Hematopoietic multipotent progenitor cell treated with erythropoietin and hydrocortisone succinate and interleukin-3 and kit ligand, for 17 days (in vitro differentiated cells): ENCODE measurements around the gene MINPP1.
"Not testable (repeated sequence)": the region's sequence is repeated elsewhere in the genome, so short reads cannot be mapped to it uniquely, and the experiment has no call there.

Experiments used
- DNase-seq: peaks from one replicate; pipeline ENCODE4 v3.0.0-alpha.2; 2015; ENCODE audit warnings: low spot score

Gene MINPP1

DNA sequence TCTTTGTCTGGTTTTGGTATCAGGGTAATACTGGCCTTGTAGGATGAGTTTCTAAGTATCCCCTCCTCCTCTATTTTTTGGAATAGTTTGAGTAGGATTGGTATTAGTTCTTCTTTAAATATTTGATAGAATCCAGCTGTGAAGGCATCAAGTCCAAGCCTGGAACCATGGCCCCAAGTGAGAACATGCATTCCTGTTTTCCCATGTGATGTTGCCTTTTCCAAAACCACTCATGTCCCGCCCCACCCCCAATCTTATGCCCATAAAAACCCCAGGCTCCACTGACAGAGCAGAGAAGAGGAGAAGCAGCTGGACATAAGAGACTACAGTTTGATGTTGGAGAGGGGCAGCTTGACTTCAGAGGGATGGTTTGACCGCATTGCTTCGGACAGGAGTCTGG is 71.2 kb downstream of the MINPP1 start:
- DNase-seq = no peak

DNA sequence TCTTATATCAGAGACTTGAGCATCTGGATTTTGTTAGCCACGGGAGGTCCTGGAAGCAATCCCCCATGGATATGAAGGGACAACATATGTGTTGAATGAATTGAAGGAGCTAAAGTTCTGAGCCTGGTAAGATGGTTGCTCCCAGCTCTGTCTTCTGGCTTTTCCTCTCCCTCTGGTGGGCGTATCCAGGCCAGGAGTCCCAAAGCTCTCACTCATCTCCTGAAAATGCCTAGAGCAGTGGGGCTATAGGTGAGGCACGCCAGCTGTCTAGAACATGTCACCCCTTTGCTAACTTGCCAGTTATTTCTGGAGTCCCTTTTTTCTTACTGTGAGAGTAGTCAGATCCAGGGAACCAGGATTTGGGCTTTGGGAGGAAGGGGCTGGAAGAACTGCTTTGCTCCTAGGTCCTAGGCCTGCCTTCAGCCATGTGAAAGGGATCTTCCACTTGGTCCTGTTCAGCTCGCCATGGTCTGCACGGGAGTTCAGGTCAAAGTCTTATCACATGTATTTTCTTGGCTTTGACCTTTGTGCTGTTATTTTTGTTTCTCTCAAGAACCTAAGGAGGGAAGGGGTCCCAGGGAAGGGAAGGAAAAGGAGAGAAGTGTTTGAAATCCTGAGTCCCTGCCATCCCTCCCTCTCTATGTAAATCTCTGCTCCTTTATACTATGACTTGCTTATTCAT is 73.6 kb downstream of the MINPP1 start:
- DNase-seq = no peak

DNA sequence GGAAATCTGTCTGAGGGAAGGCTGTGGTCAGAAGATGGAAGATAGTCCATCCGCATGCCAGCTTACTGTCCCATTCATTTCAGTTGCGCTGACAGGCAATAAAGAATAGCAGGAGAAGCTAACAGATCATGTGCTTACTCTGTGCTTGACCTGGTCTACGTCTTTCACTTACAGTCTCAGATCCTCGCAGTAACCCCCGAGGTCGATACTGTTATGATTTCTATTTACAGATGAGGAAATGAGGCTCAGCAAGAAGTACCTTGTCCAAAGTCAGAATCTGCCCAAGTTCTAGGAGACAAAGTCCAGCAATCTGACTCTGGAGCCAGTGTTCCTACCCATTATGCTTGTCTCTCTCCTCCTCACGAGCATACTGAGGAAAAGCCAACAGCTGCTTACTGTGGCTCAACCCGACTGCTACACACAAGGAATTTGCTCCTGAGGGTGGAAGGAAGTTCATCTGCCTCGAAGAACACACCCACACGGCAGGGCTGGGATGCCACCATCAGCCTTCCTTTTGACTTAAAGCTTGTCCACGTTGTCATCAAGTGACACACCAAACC is 74.2 kb downstream of the MINPP1 start:
- DNase-seq = no peak

DNA sequence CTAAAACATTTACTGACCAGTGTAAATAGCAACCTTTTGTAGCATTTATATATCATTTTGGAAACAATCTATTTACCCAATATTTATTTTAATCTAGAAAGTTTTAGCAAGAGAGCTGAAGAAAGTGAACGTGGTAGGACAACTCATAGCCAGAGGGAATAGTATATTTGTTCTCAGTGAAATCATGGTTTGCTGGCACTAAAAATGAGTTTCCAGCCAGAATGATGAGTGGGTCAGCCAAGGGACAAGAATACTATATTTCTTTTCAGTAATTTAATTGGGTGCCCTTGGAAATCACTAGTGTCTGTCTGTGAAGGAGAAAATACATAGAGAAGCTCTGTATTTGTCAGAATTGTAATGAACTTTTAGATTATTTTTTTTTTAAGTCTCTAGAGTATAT is 74.9 kb downstream of the MINPP1 start:
- DNase-seq = no peak

DNA sequence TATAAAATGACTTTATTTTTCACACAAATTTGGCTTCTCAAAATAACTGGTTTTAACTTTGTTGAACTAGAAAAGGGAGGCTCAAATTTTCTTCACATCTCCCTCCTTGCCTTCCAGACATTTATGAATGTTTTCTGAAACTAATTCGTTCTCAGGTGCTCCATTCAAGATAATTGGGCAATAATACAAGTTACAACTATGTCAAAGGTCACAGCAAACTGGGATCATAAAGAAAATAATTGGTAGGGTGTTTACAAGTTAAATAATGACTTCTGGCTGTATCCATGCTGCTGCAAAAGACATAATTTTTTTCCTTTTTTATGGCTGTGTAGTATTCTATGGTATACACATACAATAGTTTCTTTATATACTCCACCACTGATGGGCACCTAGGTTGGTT is 75.3 kb downstream of the MINPP1 start:
- no peak for DNase-seq

DNA sequence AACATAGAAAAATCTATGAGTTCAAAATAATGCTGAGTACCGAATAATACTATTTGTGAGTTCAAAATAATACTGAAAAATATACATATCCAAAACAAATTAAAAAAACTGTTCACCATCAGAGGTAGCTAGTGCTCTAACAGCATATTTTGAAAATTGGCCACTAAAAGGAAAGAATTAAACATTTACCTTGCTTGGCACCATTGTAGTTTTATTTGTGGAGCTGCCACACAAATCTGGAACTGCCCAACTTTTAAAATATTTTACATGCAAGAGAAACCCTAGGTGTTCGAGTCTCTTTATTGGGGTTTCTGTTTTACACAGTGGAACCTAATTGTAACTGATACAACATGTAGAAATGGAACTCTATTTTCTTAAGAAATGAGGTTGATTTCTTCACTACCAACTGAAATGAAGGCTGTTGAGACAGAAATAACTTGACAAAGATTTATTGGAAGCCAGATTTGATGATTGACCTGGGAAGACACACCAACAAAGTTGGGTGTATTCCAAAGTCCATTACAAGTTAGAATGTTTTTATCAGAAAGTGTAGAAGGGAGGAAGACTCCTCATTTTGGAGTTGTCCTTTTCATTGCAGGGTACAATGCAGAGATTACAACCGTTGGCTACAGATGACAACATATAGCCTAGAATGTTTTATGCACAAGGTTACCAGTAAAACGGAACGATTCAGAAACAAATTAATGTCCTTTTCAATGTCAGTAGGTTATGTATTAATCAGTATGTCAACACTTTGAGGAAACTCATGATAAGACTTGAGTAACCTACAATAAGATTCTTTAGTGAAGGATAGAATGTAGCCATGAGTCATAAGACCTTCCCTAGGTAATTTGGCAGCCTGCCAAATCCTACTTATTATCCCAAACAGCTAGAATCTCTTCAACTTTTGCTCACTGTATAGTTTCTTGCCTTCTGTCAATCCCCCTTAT is 81.1 kb downstream of the MINPP1 start:
- DNase-seq = peak; percentile 13

DNA sequence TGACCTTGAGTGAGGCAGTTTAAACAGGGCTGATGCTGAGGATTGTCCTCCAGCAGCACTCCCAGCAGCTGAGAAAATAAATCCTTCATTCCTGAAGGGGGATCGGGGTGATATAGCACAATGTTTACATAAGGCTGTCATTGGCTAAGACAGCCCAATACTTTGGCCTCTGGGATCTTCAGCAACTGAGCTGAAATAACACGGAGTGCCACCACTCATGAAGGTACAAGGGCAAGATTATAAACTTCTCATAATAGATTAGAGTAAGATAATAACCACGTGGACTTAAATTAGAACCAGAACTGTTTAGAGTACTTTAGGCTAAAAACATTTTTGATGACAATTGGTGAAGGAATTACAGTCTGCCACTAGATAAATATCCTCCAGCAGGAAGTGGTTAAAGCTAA is 85.0 kb downstream of the MINPP1 start:
- DNase-seq = no peak

DNA sequence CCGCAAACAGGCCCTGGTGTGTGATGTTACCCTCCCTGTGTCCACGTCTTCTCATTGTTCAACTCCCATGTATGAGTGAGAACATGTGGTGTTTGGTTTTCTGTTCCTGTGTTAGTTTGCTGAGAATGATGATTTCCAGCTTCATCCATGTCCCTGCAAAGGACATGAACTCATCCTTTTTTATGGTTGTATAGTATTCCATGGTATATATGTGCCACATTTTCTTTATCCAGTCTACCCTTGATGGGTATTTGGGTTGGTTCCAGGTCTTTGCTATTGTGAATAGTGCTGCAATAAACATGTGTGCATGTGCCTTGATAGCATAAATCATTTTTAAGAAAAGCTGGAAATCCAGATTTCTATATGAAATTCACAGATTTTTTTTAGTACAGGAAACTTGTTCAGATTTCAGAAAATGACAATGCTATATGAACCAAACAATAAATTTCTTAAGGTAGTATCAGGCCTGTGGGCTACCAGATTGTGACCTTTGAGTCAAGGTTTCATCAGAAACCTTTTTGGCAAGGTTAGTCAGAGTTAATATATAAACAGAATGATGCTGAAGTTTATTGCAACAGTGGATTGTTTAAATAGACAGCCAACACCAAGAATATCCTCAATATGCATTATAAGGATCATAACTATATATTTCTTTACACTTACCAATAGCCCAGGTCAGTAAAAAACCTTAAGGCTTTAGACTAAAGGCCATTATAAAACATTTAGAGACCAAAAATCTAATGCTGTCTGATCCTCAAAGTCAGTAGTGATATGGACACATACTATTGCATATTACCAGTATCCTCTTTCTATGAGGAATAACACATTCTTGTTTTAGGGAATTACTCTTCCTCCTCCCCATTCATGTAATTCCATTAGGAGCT is 86.3 kb downstream of the MINPP1 start:
- no peak for DNase-seq

DNA sequence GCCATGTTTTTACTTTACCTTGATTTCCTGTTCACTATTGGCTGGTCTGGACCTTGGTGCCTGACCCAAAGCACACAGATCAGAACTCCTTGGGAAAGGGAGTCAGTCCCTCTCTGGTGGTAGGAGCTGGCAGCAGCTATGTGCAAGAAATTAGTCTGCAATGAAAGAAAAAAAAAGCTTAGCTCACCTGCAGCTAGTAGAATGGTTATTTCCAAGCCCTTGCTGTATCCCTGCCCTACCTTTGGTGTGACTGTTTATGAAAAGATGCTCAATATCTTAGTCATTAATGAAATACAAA is 86.8 kb downstream of the MINPP1 start:
- DNase-seq = no peak

DNA sequence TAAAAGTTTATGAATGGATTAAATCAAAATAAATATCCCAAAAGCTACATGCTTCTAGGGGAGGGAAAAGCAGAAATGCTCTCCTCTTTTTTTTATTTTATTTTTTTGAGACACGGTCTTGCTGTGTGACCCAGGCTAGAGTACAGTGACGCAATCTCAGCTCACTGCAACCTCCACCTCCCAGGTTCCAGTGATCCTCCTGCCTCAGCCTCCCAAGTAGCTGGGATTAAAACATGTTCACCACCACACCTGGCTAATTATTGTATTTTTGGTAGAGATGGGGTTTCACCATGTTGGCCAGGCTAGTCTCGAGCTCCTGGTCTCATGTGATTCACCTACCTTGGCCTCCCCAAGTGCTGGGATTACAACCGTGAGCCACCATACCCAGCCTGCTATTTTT is 88.2 kb downstream of the MINPP1 start:
- DNase-seq = not testable (repeated sequence)

DNA sequence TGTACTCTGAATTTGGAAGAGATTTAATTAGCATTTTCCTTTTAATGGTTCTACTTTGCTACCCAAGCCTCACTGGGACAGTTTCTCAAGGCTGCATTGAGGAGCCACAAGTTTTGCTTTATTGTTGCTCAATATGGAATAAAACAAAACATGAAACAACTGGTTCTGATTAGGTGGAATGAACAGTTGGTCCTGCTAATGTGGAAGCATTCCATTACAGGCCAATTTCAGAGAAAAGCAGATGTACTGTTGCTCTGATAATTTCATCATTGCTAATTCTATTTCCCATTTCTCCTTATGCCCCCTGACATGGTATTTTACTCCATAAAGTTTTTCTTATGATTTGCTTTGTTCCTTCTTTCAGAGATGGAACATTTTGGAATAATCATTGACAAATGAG is 89.0 kb downstream of the MINPP1 start:
- DNase-seq = no peak

DNA sequence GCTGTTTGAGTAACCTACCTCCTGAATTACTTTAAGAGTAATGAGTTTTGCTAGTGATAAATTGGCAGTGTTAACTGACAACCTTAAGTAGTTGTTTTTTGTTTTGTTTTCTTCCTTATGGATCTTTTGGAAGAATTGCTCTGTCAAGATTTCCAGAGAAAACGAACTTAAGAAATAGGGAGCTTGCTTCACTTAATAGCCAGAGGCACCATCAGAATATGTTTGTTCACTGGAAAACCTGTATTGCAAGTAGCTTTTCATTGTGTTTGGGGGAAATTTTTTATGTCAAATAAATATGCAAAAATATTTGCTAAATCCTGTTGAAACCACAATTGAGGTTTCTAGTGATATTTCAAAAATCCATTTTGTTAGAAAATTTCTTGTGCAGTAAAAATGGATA is 89.5 kb downstream of the MINPP1 start:
- no peak for DNase-seq

DNA sequence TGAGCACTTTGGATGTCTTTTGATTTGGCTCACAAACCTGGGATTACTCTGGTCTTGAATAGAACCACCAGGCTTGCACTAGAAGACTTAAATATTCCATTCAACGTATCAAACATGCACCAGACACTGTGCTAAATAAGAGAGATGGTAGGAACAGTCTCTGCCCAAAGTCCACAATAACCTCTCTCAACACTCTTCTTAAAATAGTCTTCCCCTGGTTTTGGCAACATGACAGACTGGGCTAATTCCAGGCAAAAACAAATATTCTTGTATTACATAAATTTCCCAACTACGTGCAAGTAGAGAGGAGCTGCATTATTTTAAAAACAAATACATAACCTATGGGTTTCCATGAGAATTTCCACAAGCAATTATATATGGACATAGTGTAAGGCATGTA is 90.2 kb downstream of the MINPP1 start:
- DNase-seq = no peak

DNA sequence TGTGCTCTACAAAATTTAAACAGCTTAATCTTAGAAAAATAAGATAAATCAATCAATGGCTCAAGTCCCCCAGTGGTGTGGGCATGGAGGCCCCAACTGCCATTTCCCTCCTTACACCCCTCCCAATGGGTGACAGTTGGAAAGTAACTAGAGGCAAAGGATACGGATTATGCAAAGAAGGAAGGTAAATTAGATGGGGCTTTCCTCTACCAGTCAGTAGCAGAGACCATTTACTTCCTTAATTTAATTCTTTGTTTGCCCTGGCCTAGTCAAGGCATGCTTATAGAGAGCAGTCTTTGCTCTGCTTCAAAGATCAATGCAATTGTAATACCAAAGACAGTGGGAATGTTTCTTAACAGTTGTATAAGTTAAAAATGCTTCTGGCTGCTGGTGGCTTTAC is 91.7 kb downstream of the MINPP1 start:
- no peak for DNase-seq

DNA sequence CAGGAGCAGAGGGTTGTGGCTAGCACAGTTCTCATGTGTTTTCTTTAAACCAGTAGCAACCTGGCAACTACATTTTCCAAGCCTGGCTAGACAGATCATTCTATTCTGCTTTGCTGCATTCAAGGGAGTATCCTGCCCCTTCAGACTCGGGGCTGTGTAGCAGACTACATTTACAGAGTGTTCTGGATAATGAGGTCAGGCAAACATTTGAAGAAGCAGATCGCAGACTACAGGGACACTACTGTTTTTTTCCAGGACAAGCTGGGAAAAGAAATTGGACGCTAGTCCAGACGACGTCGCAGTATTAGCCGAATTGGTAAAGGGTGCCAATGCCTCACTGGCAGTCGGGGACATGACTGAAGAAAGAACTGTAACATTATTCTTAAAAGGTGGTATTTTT is 94.0 kb downstream of the MINPP1 start:
- DNase-seq = no peak

DNA sequence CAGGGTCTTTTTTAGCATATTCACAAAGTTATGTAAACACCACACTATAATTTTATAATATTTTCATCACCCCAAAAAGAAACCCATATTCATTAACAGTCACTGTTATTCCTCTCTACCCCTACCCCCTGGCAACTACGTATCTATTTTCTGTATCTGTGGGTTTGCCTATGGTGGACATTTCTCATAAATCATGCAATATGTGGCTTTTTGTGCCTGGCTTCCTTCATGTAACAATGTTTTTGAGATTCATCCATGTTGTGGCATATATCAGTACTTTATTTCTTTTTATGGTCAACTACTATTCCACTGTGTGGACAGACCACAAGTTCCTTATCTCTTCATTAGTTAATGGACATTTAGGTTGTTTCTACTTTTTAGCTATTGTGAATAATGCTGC is 95.9 kb downstream of the MINPP1 start:
- no peak for DNase-seq
